Endodermal cell (in vitro differentiated cells): ENCODE data around the gene AAK1. TPM values are rescaled to one million over a fixed set of nuclear protein-coding genes. Genes with fewer than 3 reads are reported as not detected.

Experiments
- DNase-seq: peaks from one replicate; pipeline ENCODE4 v3.0.0-alpha.2; 2017
- H3K27ac ChIP-seq: 2 replicates; pipeline ENCODE4 v1.5.1; 2013; ENCODE audit warnings: mild to moderate bottlenecking, low read depth, low read length, moderate library complexity
- H3K27me3 ChIP-seq: 2 replicates; pipeline ENCODE4 v1.6.1; 2013; ENCODE audit warnings: mild to moderate bottlenecking, low read length, moderate library complexity; ENCODE audit not compliant: insufficient read depth, control insufficient read depth, poor library complexity, severe bottlenecking
- H3K36me3 ChIP-seq: 2 replicates; pipeline ENCODE4 v1.7.0; 2013; ENCODE audit warnings: mild to moderate bottlenecking, low read length, moderate library complexity; ENCODE audit not compliant: control insufficient read depth, insufficient read depth
- H3K4me1 ChIP-seq: one replicate; pipeline ENCODE4 v1.7.0; 2013; ENCODE audit warnings: low read length; ENCODE audit not compliant: control insufficient read depth, insufficient read depth
- H3K4me3 ChIP-seq: 2 replicates; pipeline ENCODE4 v1.5.1; 2013; ENCODE audit warnings: mild to moderate bottlenecking, low read length, moderate library complexity
- H3K9ac ChIP-seq: 2 replicates; pipeline ENCODE4 v1.6.1; 2013; ENCODE audit warnings: mild to moderate bottlenecking, low read length, moderate library complexity; ENCODE audit not compliant: poor library complexity, severe bottlenecking; ENCODE audit errors: extremely low read depth
- H3K9me3 ChIP-seq: 2 replicates; pipeline ENCODE4 v1.6.1; 2013; ENCODE audit warnings: mild to moderate bottlenecking, low read length, moderate library complexity; ENCODE audit not compliant: control insufficient read depth
- H3K27ac Mint-ChIP-seq: 2 replicates; pipeline ENCODE4 v1.8.0; 2020; ENCODE audit warnings: mixed read lengths
- H3K27me3 Mint-ChIP-seq: 2 replicates; pipeline ENCODE4 v1.8.0; 2021; ENCODE audit warnings: mild to moderate bottlenecking, mixed read lengths; ENCODE audit not compliant: insufficient read depth
- H3K36me3 Mint-ChIP-seq: 2 replicates; pipeline ENCODE4 v1.8.0; 2020; ENCODE audit warnings: low read depth, mixed read lengths
- H3K4me1 Mint-ChIP-seq: 2 replicates; pipeline ENCODE4 v1.8.0; 2020; ENCODE audit warnings: mixed read lengths
- H3K4me3 Mint-ChIP-seq: 2 replicates; pipeline ENCODE4 v1.8.0; 2020; ENCODE audit warnings: mild to moderate bottlenecking, moderate library complexity, mixed read lengths
- H3K9me3 Mint-ChIP-seq: 2 replicates; pipeline ENCODE4 v1.8.0; 2020; ENCODE audit warnings: mild to moderate bottlenecking, mixed read lengths
- CTCF ChIP-seq: fragments of 200-600 bp; sonication (generic); conservative IDR thresholded peaks from 2 replicates; pipeline ENCODE4 v1.5.0; 2021; ENCODE audit warnings: antibody characterized with exemption, mild to moderate bottlenecking
- WGBS, 2 experiments: methylation state at CpG; one replicate each; pipeline versions ENCODE4 v1.1.5 to v1.1.7; 2013; ENCODE audit warnings: missing lambda C conversion rate in 2 of 2, mixed read lengths in 1 of 2; ENCODE audit not compliant: insufficient coverage in 1 of 2, insufficient read length in 1 of 2; 5-methylcytosine and 5-hydroxymethylcytosine counted together
- total RNA-seq, 2 donors: library from RNA; stranded (reverse); fragmentation: NEBNext Ultra II Directional in 1 of 2; extraction: Animal tissue kit (Norgen Biotek cat#: 25700) in 1 of 2; gene quantifications; 2 replicates in 1 of 2; 3 replicates in 1 of 2; pipeline ENCODE4 v1.2.1, GENCODE V29; 2021

Gene AAK1
- total RNA-seq, 2 donors from 2014 or later: 29.2 to 34.7 TPM

GRCh38 chr2:69538872-69539548 is 104.5 kb downstream of the AAK1 start:
- DNase-seq: no peak
- H3K9me3 ChIP-seq: peaks cover 10% of the 10 kb centered on the region
- H3K27me3 ChIP-seq: no peaks in the 10 kb centered on the region
- Mint-ChIP-seq H3K27ac (no peak overlapping the region), H3K4me3 (no peak overlapping the region), H3K36me3 (peaks cover 18% of the 10 kb centered on the region), H3K4me1 (no peaks in the 10 kb centered on the region), H3K27me3 (no peaks in the 10 kb centered on the region), H3K9me3 (peaks cover 4% of the 10 kb centered on the region)
- H3K4me1 ChIP-seq: no peaks in the 10 kb centered on the region
- H3K27ac ChIP-seq: no peak overlapping the region
- peaks cover 17% of the 10 kb centered on the region for H3K36me3 ChIP-seq
- TF ChIP-seq CTCF: no peak
- no peak overlapping the region for H3K4me3 ChIP-seq
- no peak overlapping the region for H3K9ac ChIP-seq
- 88 to 95% methylated on average over 4 to 7 of the region's 7 CpGs for WGBS, 2 experiments

- Histone ChIP-seq H3K27ac (no peak overlapping the region), H3K4me3 (no peak overlapping the region), H3K9me3 (peaks cover 16% of the 10 kb centered on the region), H3K27me3 (no peaks in the 10 kb centered on the region), H3K4me1 (no peaks in the 10 kb centered on the region), H3K9ac (no peak overlapping the region), H3K36me3 (peaks cover 13% of the 10 kb centered on the region)
- peaks cover 4% of the 10 kb centered on the region for H3K9me3 Mint-ChIP-seq
- H3K27ac Mint-ChIP-seq: no peak overlapping the region
- H3K4me1 Mint-ChIP-seq: no peaks in the 10 kb centered on the region
- TF ChIP-seq CTCF: no peak
- WGBS, 2 experiments: 98 to 100% methylated on average over 2 to 4 of the region's 4 CpGs
- peaks cover 19% of the 10 kb centered on the region for H3K36me3 Mint-ChIP-seq
- no peak overlapping the region for H3K4me3 Mint-ChIP-seq
- DNase-seq: no peak
- no peaks in the 10 kb centered on the region for H3K27me3 Mint-ChIP-seq
Observed at GRCh38 chr2:69538249-69538648, 105.3 kb downstream of the AAK1 start.

- no peak for DNase-seq
- 97 to 100% methylated on average over 5 of the region's 5 CpGs for WGBS, 2 experiments
- Histone ChIP-seq H3K27ac (no peak overlapping the region), H3K4me1 (no peaks in the 10 kb centered on the region), H3K4me3 (no peak overlapping the region), H3K27me3 (no peaks in the 10 kb centered on the region), H3K9ac (no peak overlapping the region), H3K36me3 (peaks cover 17% of the 10 kb centered on the region), H3K9me3 (peaks cover 13% of the 10 kb centered on the region)
- H3K36me3 Mint-ChIP-seq: peaks cover 25% of the 10 kb centered on the region
- no peaks in the 10 kb centered on the region for H3K4me1 Mint-ChIP-seq
- peaks cover 2% of the 10 kb centered on the region for H3K9me3 Mint-ChIP-seq
- no peak for TF ChIP-seq CTCF
- H3K27me3 Mint-ChIP-seq: no peaks in the 10 kb centered on the region
- H3K27ac Mint-ChIP-seq: no peak overlapping the region
- H3K4me3 Mint-ChIP-seq: no peak overlapping the region
Observed at GRCh38 chr2:69535817-69536241, 107.7 kb downstream of the AAK1 start.
